Measurements from ENCODE around the gene PORCN. TPM values are rescaled to one million over a fixed set of nuclear protein-coding genes. Genes with fewer than 3 reads are reported as not detected.

The PORCN gene
- total and polyA plus RNA-seq, 2 donors (not counting 3 experiments of a cell fraction or from before 2014, with no cell fraction given): 7.6 to 21.0 TPM

DNA sequence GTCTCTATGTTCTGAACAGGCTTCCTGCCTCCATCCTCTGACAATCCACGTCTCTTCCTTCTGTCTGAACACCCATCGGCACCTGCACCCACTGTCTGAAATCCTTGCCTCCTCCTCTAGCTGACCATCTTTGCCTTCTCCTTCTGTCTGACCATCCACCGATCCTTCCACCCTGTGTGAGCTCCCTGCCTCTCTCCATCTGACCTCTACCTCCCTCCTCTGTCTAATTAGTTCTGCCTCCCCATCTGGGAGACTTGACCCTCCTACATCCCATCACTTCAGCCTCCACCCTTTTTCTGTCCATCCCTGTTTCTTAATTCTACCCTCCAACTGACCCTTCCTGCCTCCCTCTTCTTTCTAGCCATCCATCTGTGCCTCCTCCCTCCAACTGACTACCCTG lies 48.8 kb upstream of the PORCN start:
- dilution Hi-C loops (cut with MboI; ENCODE audit: extremely low pct_ligation_motif_present, low sequenced_read_pairs): no loop called here

DNA sequence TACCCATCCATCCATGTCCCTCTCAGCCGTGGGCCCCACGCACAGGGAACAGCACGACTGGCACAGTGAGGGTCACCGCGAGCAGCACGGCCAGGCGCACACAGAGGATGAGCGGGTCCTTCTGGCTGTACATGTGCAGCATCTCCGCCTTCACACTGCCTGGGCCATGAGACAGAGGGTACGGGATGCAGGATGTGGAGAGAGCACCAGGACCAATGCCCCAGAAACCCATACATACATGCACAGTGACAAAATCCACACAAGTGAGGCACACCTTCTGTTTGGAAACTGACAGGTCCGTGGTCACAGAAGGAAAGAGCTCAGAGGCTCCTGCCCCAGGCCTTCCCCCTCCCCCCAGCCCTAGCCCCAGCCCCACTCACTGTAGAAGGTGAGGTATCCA lies 48.2 kb upstream of the PORCN start:
- ChIA-PET POLR2A (no interaction called here), CTCF (no interaction called here)
- Histone ChIP-seq H3K27ac (ENCODE audit: insufficient read depth, low read depth, low read length) (no peak overlapping the region), H3K9me3 (replicated peaks; ENCODE audit: control insufficient read depth, insufficient read depth, low read length) (no peaks in the 10 kb centered on the region), H3K4me1 (ENCODE audit: control insufficient read depth, extremely low read depth, insufficient read depth, low read length) (no peaks in the 10 kb centered on the region), H3K27me3 (ENCODE audit: control insufficient read depth in 2 of 2, insufficient read depth in 2 of 2, low read length in 2 of 2) (no peaks in the 10 kb centered on the region), H3K36me3 (ENCODE audit: control insufficient read depth in 2 of 2, extremely low read depth in 1 of 2, insufficient read depth in 2 of 2, low read length in 2 of 2) (no peaks in the 10 kb centered on the region), H2AFZ (ENCODE audit: low read depth, low read length) (no peak overlapping the region), H3K4me3 (replicated peaks in 1 of 3; ENCODE audit: insufficient read depth in 1 of 3, low read depth in 1 of 3, low read length in 3 of 3) (no peak overlapping the region), H4K20me1 (replicated peaks; ENCODE audit: control insufficient read depth, extremely low read depth, insufficient read depth, low read length) (no peaks in the 10 kb centered on the region), H3K4me2 (ENCODE audit: insufficient read depth, low read length) (no peak overlapping the region), H3K9ac (replicated peaks; ENCODE audit: extremely low read depth, insufficient read depth, low read length) (no peak overlapping the region), H3K9me1 (replicated peaks; ENCODE audit: control insufficient read depth, extremely low read depth, insufficient read depth, low read length) (no peaks in the 10 kb centered on the region), H3K79me2 (ENCODE audit: control insufficient read depth, insufficient read depth, low read length) (no peaks in the 10 kb centered on the region)
- DNase-seq (ENCODE audit: low read depth, low spot score) (no peak), FAIRE-seq (no peak)
- dilution Hi-C loops (cut with MboI; ENCODE audit: extremely low pct_ligation_motif_present, low sequenced_read_pairs): no loop called here
- no TSS peak for BruUV-seq (replicated peaks)
- TF ChIP-seq, protein P1, sequence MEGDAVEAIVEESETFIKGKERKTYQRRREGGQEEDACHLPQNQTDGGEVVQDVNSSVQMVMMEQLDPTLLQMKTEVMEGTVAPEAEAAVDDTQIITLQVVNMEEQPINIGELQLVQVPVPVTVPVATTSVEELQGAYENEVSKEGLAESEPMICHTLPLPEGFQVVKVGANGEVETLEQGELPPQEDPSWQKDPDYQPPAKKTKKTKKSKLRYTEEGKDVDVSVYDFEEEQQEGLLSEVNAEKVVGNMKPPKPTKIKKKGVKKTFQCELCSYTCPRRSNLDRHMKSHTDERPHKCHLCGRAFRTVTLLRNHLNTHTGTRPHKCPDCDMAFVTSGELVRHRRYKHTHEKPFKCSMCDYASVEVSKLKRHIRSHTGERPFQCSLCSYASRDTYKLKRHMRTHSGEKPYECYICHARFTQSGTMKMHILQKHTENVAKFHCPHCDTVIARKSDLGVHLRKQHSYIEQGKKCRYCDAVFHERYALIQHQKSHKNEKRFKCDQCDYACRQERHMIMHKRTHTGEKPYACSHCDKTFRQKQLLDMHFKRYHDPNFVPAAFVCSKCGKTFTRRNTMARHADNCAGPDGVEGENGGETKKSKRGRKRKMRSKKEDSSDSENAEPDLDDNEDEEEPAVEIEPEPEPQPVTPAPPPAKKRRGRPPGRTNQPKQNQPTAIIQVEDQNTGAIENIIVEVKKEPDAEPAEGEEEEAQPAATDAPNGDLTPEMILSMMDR (IDR thresholded peaks at IDR 0.05; ENCODE audit: extremely low read depth in 1 of 2, insufficient read depth in 1 of 2, low read depth in 1 of 2, low read length in 2 of 2): no peak
- TF ChIP-seq POLR2A (IDR thresholded peaks at IDR 0.05; ENCODE audit: low read depth, low read length) (no peak), EZH2 (IDR thresholded peaks at IDR 0.05; ENCODE audit: borderline replicate concordance, low read depth, low read length, severe bottlenecking) (no peak)
- intact Hi-C loops (cut with micrococcal nuclease): no loop called here

More for the DNA sequence above, 48.8 kb upstream of the PORCN start:
- ChIA-PET POLR2A (no interaction called here), CTCF (no interaction called here)
- no peaks in the 10 kb centered on the region for H3K4me1 ChIP-seq (ENCODE audit: control insufficient read depth, extremely low read depth, insufficient read depth, low read length)
- no peak overlapping the region for H3K4me3 ChIP-seq (replicated peaks in 1 of 3; ENCODE audit: insufficient read depth in 1 of 3, low read depth in 1 of 3, low read length in 3 of 3)
- TF ChIP-seq POLR2AphosphoS5 (IDR thresholded peaks at IDR 0.05; ENCODE audit: insufficient read depth, low read depth, low read length) (no peak), GATA2 (IDR thresholded peaks at IDR 0.05; ENCODE audit: insufficient read depth, insufficient read length, low read depth, low read length) (no peak)
- H2AFZ ChIP-seq (ENCODE audit: low read depth, low read length): no peak overlapping the region
- DNase-seq (ENCODE audit: low read depth, low spot score): no peak
- H3K9me1 ChIP-seq (replicated peaks; ENCODE audit: control insufficient read depth, extremely low read depth, insufficient read depth, low read length): no peaks in the 10 kb centered on the region
- no peak overlapping the region for H3K9ac ChIP-seq (replicated peaks; ENCODE audit: extremely low read depth, insufficient read depth, low read length)
- intact Hi-C loops (cut with micrococcal nuclease): no loop called here
- H3K9me3 ChIP-seq (replicated peaks; ENCODE audit: control insufficient read depth, insufficient read depth, low read length): no peaks in the 10 kb centered on the region
- H3K4me2 ChIP-seq (ENCODE audit: insufficient read depth, low read length): no peak overlapping the region
- FAIRE-seq: no peak
- no peaks in the 10 kb centered on the region for H4K20me1 ChIP-seq (replicated peaks; ENCODE audit: control insufficient read depth, extremely low read depth, insufficient read depth, low read length)
- H3K27ac ChIP-seq (ENCODE audit: insufficient read depth, low read depth, low read length): no peak overlapping the region
- H3K36me3 ChIP-seq (ENCODE audit: control insufficient read depth in 2 of 2, extremely low read depth in 1 of 2, insufficient read depth in 2 of 2, low read length in 2 of 2): no peaks in the 10 kb centered on the region
- BruUV-seq (replicated peaks): no TSS peak
- H3K79me2 ChIP-seq (ENCODE audit: control insufficient read depth, insufficient read depth, low read length): no peaks in the 10 kb centered on the region
- H3K27me3 ChIP-seq (ENCODE audit: control insufficient read depth in 2 of 2, insufficient read depth in 2 of 2, low read length in 2 of 2): no peaks in the 10 kb centered on the region
